Measurements from ENCODE around the gene ARSG.

ARSG gene

GRCh38 chr17:68422821-68423220, 131.5 kb downstream of the ARSG start:
- no peak for TF ChIP-seq CTCF (IDR thresholded peaks at IDR 0.05)
- Histone ChIP-seq H3K4me3 (ENCODE audit: low read depth in 1 of 2, low read length in 1 of 2) (no peak overlapping the region), H3K36me3 (peaks cover 97% of the 10 kb centered on the region), H3K27me3 (no peaks in the 10 kb centered on the region), H3K9me3 (no peaks in the 10 kb centered on the region), H3K4me1 (ENCODE audit: control insufficient read depth in 1 of 2, insufficient read depth in 1 of 2, low read depth in 1 of 2, low read length in 1 of 2) (no peaks in the 10 kb centered on the region), H3K27ac (no peak overlapping the region)

GRCh38 chr17:68423251-68423650, 132.0 kb downstream of the ARSG start:
- no peak overlapping the region for H3K27ac ChIP-seq
- no peaks in the 10 kb centered on the region for H3K9me3 ChIP-seq
- no peak for TF ChIP-seq CTCF (IDR thresholded peaks at IDR 0.05)
- H3K36me3 ChIP-seq: peaks cover 100% of the 10 kb centered on the region
- no peaks in the 10 kb centered on the region for H3K4me1 ChIP-seq (ENCODE audit: control insufficient read depth in 1 of 2, insufficient read depth in 1 of 2, low read depth in 1 of 2, low read length in 1 of 2)
- no peak overlapping the region for H3K4me3 ChIP-seq (ENCODE audit: low read depth in 1 of 2, low read length in 1 of 2)
- H3K27me3 ChIP-seq: no peaks in the 10 kb centered on the region

- peaks cover 100% of the 10 kb centered on the region for H3K36me3 ChIP-seq
- H3K27me3 ChIP-seq: no peaks in the 10 kb centered on the region
- TF ChIP-seq CTCF (IDR thresholded peaks at IDR 0.05): no peak
Measured at GRCh38 chr17:68424203-68424602, 132.9 kb downstream of the ARSG start.

GRCh38 chr17:68424861-68425260, 133.6 kb downstream of the ARSG start:
- H3K27me3 ChIP-seq: no peaks in the 10 kb centered on the region
- no peaks in the 10 kb centered on the region for H3K4me1 ChIP-seq (ENCODE audit: control insufficient read depth in 1 of 2, insufficient read depth in 1 of 2, low read depth in 1 of 2, low read length in 1 of 2)
- peaks cover 100% of the 10 kb centered on the region for H3K36me3 ChIP-seq
- H3K27ac ChIP-seq: no peak overlapping the region
- no peaks in the 10 kb centered on the region for H3K9me3 ChIP-seq
- no peak for TF ChIP-seq CTCF (IDR thresholded peaks at IDR 0.05)
- H3K4me3 ChIP-seq (ENCODE audit: low read depth in 1 of 2, low read length in 1 of 2): no peak overlapping the region

More at GRCh38 chr17:68424203-68424602, 132.9 kb downstream of the ARSG start:
- H3K9me3 ChIP-seq: no peaks in the 10 kb centered on the region
- H3K27ac ChIP-seq: no peak overlapping the region
- no peak overlapping the region for H3K4me3 ChIP-seq (ENCODE audit: low read depth in 1 of 2, low read length in 1 of 2)
- no peaks in the 10 kb centered on the region for H3K4me1 ChIP-seq (ENCODE audit: control insufficient read depth in 1 of 2, insufficient read depth in 1 of 2, low read depth in 1 of 2, low read length in 1 of 2)

GRCh38 chr17:68425979-68426378, 134.7 kb downstream of the ARSG start:
- H3K9me3 ChIP-seq: no peaks in the 10 kb centered on the region
- H3K36me3 ChIP-seq: peaks cover 100% of the 10 kb centered on the region
- H3K27ac ChIP-seq: no peak overlapping the region
- no peaks in the 10 kb centered on the region for H3K27me3 ChIP-seq
- no peaks in the 10 kb centered on the region for H3K4me1 ChIP-seq (ENCODE audit: control insufficient read depth in 1 of 2, insufficient read depth in 1 of 2, low read depth in 1 of 2, low read length in 1 of 2)
- H3K4me3 ChIP-seq (ENCODE audit: low read depth in 1 of 2, low read length in 1 of 2): no peak overlapping the region
- no peak for TF ChIP-seq CTCF (IDR thresholded peaks at IDR 0.05)

GRCh38 chr17:68427575-68427974, 136.3 kb downstream of the ARSG start:
- no peak for TF ChIP-seq CTCF (IDR thresholded peaks at IDR 0.05)
- no peak overlapping the region for H3K27ac ChIP-seq
- H3K9me3 ChIP-seq: peaks cover 3% of the 10 kb centered on the region
- H3K27me3 ChIP-seq: no peaks in the 10 kb centered on the region
- H3K4me1 ChIP-seq (ENCODE audit: control insufficient read depth in 1 of 2, insufficient read depth in 1 of 2, low read depth in 1 of 2, low read length in 1 of 2): no peaks in the 10 kb centered on the region
- peaks cover 100% of the 10 kb centered on the region for H3K36me3 ChIP-seq
- H3K4me3 ChIP-seq (ENCODE audit: low read depth in 1 of 2, low read length in 1 of 2): no peak overlapping the region
